Mesothelial cell of epicardium (in vitro differentiated cells): Measurements from ENCODE around the gene UTS2B. TPM values are rescaled to one million over a fixed set of nuclear protein-coding genes. Genes with fewer than 3 reads are reported as not detected.

ENCODE experiments used
- DNase-seq, 2 experiments: peaks; one replicate each; pipeline ENCODE4 v3.0.0; 2021; ENCODE audit warnings: low spot score in 2 of 2; ENCODE audit not compliant: unreplicated experiment in 2 of 2
- H3K27ac Mint-ChIP-seq: 2 replicates; pipeline ENCODE4 v1.8.0; 2021; ENCODE audit warnings: mixed read lengths
- H3K27me3 Mint-ChIP-seq: 2 replicates; pipeline ENCODE4 v1.8.0; 2021; ENCODE audit warnings: low read depth, mixed read lengths
- H3K36me3 Mint-ChIP-seq: 2 replicates; pipeline ENCODE4 v1.8.0; 2021; ENCODE audit warnings: mixed read lengths
- H3K4me1 Mint-ChIP-seq: 2 replicates; pipeline ENCODE4 v1.8.0; 2021; ENCODE audit warnings: mixed read lengths
- H3K4me3 Mint-ChIP-seq: 2 replicates; pipeline ENCODE4 v1.8.0; 2021; ENCODE audit warnings: mild to moderate bottlenecking, moderate library complexity, mixed read lengths
- H3K9me3 Mint-ChIP-seq: 2 replicates; pipeline ENCODE4 v1.8.0; 2021; ENCODE audit warnings: mixed read lengths
- total RNA-seq: library from RNA; stranded (reverse); gene quantifications from 3 replicates; pipeline ENCODE4 v1.2.1, GENCODE V29; 2021
- TF ChIP-seq, protein P1 (sequence below): fragments of 200-600 bp; sonication (generic); IDR thresholded peaks from one replicate; pipeline ENCODE4 v1.5.0; 2021; ENCODE audit warnings: antibody characterized with exemption; ENCODE audit not compliant: unreplicated experiment

The UTS2B gene
- total RNA-seq, 1 donor from 2014 or later, result 0.60 TPM

DNA sequence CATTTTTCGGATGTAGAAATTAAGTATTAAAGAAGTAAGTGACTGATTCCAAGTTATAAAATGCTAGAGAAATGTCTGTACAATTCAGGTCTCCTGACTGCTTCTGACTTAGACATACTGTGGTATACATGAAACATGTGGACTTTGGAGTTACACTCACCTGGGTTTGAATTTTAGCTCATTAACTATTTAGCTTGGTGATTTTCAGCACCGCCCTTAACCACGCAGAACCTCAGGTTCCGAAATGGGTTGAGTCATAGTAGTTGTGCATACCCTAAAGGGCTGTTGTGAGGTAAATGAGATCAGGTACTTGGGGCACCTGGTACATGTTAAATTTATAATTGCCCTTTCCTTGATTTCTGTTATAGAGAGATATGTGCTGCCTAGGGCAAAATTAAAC, 32.9 kb upstream of the UTS2B start:
- TF ChIP-seq, protein P1, sequence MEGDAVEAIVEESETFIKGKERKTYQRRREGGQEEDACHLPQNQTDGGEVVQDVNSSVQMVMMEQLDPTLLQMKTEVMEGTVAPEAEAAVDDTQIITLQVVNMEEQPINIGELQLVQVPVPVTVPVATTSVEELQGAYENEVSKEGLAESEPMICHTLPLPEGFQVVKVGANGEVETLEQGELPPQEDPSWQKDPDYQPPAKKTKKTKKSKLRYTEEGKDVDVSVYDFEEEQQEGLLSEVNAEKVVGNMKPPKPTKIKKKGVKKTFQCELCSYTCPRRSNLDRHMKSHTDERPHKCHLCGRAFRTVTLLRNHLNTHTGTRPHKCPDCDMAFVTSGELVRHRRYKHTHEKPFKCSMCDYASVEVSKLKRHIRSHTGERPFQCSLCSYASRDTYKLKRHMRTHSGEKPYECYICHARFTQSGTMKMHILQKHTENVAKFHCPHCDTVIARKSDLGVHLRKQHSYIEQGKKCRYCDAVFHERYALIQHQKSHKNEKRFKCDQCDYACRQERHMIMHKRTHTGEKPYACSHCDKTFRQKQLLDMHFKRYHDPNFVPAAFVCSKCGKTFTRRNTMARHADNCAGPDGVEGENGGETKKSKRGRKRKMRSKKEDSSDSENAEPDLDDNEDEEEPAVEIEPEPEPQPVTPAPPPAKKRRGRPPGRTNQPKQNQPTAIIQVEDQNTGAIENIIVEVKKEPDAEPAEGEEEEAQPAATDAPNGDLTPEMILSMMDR, result no peak
- H3K36me3 Mint-ChIP-seq, result peaks cover 49% of the 10 kb centered on the region
- peaks cover 8% of the 10 kb centered on the region for H3K4me1 Mint-ChIP-seq

DNA sequence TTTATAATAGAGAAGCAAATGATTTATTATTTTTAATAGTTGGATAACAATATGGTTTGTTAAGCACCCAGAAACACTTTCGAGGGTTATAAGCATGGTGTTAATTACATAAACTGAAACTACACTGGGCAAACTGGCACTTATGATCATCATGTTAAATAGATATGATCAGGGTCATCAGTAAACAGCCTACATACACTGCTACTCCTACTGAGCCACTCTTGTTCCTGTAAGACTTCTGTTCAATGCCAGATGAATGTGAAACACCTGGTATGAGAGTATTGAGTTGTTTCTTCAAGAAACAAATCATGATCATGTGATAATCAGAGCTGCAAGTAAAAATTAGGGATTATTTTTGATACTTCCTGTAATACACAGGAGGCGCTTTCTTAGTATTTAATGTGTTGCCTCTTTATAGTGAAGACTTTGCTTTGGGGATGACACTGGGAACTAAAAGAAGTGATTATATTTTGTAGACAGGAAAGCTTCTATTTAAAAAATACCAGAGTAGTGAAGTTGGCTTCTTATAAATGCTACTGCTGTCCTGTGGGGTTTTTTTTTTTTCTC, 32.3 kb upstream of the UTS2B start:
- Mint-ChIP-seq H3K27ac (no peak overlapping the region), H3K4me3 (no peak overlapping the region), H3K27me3 (no peaks in the 10 kb centered on the region), H3K4me1 (peaks cover 8% of the 10 kb centered on the region), H3K9me3 (no peaks in the 10 kb centered on the region), H3K36me3 (peaks cover 53% of the 10 kb centered on the region)
- TF ChIP-seq, protein P1, result no peak
- no peak for DNase-seq

More for the DNA sequence above, 32.9 kb upstream of the UTS2B start:
- no peaks in the 10 kb centered on the region for H3K9me3 Mint-ChIP-seq
- H3K4me3 Mint-ChIP-seq, result no peak overlapping the region
- no peak for DNase-seq
- no peak overlapping the region for H3K27ac Mint-ChIP-seq
- no peaks in the 10 kb centered on the region for H3K27me3 Mint-ChIP-seq

DNA sequence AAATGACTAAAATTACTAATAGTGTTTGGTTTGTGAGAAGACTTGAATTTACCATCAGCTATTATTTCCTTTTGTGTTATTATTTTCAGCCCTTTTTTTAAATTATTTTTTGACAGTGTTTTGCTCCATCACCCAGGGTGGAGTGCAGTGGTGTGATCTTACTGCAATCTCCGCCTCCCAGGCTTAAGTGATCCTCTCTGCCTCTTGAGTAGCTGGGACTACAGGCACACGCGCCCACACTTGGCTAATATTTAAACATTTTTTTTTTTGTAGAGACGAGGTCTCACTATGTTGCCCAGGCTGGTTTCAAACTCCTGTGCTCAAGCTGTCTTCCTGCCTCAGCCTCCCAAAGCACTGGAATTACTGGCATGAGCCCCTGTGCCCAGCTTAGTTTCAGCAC, 31.7 kb upstream of the UTS2B start:
- Mint-ChIP-seq H3K4me1 (peaks cover 11% of the 10 kb centered on the region), H3K27me3 (no peaks in the 10 kb centered on the region), H3K27ac (no peak overlapping the region), H3K36me3 (peaks cover 50% of the 10 kb centered on the region), H3K4me3 (no peak overlapping the region), H3K9me3 (no peaks in the 10 kb centered on the region)
- TF ChIP-seq, protein P1, result no peak
- no peak for DNase-seq

DNA sequence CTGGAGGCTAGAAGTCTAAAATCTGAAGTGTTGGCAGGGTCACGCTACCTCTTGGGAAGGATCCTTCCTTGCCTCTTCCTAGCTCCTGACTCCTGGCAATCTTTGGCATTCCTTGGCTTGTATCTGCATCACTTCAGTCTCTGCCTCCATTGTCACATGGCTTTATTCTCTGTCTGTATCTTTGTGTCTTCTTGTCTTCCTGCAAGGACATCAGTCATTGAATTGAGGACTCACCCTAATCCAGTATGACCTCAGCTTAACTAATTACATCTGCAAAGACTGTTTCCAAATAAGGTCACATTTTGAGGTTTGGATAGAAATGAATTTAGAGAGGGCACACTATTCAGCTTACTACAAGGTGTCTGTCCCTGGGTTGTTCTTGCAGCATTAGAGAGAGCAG, 31.1 kb upstream of the UTS2B start:
- Mint-ChIP-seq H3K4me1 (peaks cover 12% of the 10 kb centered on the region), H3K4me3 (no peak overlapping the region), H3K36me3 (peaks cover 50% of the 10 kb centered on the region), H3K27me3 (no peaks in the 10 kb centered on the region), H3K9me3 (no peaks in the 10 kb centered on the region), H3K27ac (no peak overlapping the region)
- TF ChIP-seq, protein P1, result no peak
- no peak for DNase-seq

DNA sequence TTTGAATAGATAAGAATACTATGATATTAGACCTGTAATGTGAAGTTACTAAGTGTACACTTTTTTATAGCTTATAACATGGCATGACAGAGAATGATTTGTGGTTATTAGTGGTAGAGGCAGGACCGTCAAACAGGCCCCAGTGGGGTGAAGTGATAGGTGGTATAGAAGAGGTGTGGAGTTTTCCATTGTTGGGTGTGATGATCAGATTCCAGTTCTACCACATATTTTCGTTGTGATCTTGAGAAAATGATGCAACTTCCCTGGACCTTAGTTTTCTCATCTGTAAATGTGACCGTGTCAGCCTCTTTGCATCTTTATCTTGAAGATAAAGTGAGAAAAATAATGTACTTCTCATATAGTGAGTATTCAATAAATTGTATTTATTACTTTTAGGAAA, 30.3 kb upstream of the UTS2B start:
- H3K9me3 Mint-ChIP-seq, result no peaks in the 10 kb centered on the region
- peaks cover 50% of the 10 kb centered on the region for H3K36me3 Mint-ChIP-seq
- DNase-seq, result no peak
- no peak overlapping the region for H3K27ac Mint-ChIP-seq
- H3K27me3 Mint-ChIP-seq, result no peaks in the 10 kb centered on the region
- H3K4me3 Mint-ChIP-seq, result no peak overlapping the region
- TF ChIP-seq, protein P1, result no peak
- H3K4me1 Mint-ChIP-seq, result peaks cover 17% of the 10 kb centered on the region

DNA sequence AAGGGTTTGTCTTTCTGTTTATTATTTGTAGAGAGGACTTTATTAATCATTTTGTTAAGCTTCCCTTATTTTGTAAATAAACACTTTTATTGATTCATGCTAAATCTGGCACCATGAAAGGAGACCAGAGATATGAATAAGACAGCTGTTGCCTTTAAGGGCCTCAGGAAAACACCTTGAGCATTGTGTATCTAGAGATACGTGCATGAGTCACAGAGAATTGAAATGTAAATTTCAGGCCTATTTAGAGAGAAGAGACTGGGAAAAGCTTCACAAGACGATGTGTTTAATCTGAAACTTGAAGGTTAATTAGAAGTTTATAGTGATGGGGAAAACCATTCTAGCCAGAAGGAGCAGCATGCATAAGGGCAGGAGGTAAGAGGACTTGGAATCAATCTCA, 28.6 kb upstream of the UTS2B start:
- DNase-seq, result no peak
- Mint-ChIP-seq H3K36me3 (peaks cover 47% of the 10 kb centered on the region), H3K9me3 (no peaks in the 10 kb centered on the region), H3K4me3 (no peak overlapping the region), H3K27ac (no peak overlapping the region), H3K27me3 (no peaks in the 10 kb centered on the region), H3K4me1 (peaks cover 17% of the 10 kb centered on the region)
- TF ChIP-seq, protein P1, result no peak
